Measurements from ENCODE around the gene MIPOL1. TPM values are rescaled to one million over a fixed set of nuclear protein-coding genes. Genes with fewer than 3 reads are reported as not detected.

MIPOL1 gene
- total and polyA plus RNA-seq, 7 donors = 0.77 to 5.6 (median 5.1) TPM

DNA sequence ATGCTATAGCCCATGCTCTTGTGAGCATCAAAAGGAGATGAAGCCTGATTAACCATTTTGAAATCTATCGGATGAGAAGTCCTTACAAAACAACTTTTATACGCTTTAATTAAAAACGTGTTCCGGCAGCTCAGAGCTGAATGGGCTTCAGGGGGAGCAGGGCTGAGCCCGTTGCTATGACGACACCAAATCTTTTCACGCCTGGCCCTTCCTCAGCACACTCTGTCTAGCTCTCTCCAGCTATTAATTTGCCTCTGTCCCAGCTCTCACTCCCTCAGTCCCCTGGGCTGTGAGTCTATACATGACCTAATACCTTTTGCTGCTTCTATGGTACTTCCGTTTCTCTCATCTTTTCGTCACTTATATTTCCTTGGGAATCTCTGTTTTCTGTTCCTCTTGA is 381.5 kb downstream of the MIPOL1 start:
- Histone ChIP-seq H3K36me3 (ENCODE audit: insufficient read depth in 1 of 2, low read depth in 1 of 2) (no peaks in the 10 kb centered on the region), H3K27me3 (ENCODE audit: insufficient read depth in 3 of 3, low read length in 2 of 3) (peaks cover 11 to 56% (median 13%) of the 10 kb centered on the region in 3 donors), H3K4me3 (no peak overlapping the region), H3K4me1 (peaks cover 5% of the 10 kb centered on the region), H3K9me3 (no peaks in the 10 kb centered on the region), H3K27ac (no peak overlapping the region)
- DNase-seq (no peak), ATAC-seq (no peak)
- TF ChIP-seq, protein P1, sequence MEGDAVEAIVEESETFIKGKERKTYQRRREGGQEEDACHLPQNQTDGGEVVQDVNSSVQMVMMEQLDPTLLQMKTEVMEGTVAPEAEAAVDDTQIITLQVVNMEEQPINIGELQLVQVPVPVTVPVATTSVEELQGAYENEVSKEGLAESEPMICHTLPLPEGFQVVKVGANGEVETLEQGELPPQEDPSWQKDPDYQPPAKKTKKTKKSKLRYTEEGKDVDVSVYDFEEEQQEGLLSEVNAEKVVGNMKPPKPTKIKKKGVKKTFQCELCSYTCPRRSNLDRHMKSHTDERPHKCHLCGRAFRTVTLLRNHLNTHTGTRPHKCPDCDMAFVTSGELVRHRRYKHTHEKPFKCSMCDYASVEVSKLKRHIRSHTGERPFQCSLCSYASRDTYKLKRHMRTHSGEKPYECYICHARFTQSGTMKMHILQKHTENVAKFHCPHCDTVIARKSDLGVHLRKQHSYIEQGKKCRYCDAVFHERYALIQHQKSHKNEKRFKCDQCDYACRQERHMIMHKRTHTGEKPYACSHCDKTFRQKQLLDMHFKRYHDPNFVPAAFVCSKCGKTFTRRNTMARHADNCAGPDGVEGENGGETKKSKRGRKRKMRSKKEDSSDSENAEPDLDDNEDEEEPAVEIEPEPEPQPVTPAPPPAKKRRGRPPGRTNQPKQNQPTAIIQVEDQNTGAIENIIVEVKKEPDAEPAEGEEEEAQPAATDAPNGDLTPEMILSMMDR (IDR thresholded peaks at IDR 0.05) = no peak
- intact Hi-C loops (cut with DNase I) = no loop called here
- WGBS, 3 donors = 22 to 25% (median 24%) methylated on average over 9 of the region's 9 CpGs

DNA sequence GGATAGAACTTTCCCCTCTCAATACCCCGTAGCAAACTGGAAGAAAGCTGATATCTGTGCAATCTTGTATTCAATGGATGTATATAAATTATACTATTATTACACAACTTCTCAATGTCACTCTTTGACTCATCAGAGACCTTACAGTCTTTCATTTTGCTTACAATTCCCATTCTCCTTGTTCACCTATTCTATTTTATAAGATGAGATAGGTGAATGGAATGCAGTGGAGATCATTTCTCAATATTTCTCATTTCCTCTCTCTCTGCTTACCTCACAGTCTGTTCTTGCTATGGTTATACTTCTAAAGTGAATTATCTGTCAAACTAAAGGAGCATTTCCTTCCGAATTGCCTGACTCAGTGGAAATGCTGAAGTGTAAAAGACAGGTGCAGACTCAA is 382.4 kb downstream of the MIPOL1 start:
- Histone ChIP-seq H3K27ac (no peak overlapping the region), H3K27me3 (ENCODE audit: insufficient read depth in 3 of 3, low read length in 2 of 3) (peaks cover 13 to 65% (median 19%) of the 10 kb centered on the region in 3 donors), H3K4me3 (no peak overlapping the region), H3K4me1 (peaks cover 8% of the 10 kb centered on the region), H3K9me3 (no peaks in the 10 kb centered on the region), H3K36me3 (ENCODE audit: insufficient read depth in 1 of 2, low read depth in 1 of 2) (no peaks in the 10 kb centered on the region)
- WGBS, 3 donors = 69 to 87% (median 83%) methylated on average over 2 of the region's 2 CpGs
- TF ChIP-seq, protein P1 (IDR thresholded peaks at IDR 0.05) = no peak
- no peak for DNase-seq
- no peak for ATAC-seq
- intact Hi-C loops (cut with DNase I) = no loop called here

DNA sequence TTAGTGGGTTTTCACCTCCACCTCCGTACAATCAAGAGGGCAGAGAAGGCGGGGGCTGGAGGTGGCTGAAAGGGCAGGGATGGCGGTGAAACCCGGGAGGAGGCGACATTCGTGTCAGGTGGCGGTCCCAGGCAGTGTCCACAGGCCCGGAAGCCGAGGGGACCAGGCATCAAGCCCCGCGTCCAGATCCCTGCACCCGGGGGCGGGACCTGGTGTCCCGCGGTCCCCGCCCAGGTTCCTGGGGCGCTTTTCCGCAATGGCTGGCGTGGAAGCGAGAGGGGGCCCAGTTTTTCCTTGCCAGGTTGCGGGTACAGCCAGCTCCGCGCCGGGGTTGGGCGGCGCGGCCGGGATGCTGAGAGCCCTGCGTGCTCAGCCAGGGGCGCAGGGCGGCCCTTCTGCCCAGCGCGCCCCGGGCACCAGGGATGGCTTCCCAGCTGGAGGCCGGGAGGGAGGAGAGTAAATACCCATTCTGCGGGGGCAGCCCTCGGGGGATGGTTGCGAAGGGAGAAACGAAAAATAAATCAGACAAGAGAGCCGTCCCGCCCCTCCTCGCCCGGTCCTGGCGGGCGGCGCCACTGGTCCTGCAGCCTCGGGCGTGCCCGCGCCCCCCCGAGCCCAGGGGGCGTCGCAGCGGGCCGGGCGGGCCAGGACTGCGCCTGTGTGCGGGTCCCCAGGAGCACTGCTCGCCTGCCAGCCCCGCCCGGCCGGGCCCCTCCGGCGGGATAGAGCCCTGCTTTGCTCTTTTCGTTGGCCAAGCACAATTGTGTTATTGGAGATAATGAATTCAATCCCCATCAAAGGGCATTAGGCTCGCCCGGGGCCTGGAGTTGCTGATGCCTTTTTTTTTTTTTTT is 385.8 kb downstream of the MIPOL1 start:
- DNase-seq = no peak
- no peak overlapping the region for H3K27ac ChIP-seq
- intact Hi-C loops (cut with DNase I) = no loop called here
- TF ChIP-seq, protein P1 (IDR thresholded peaks at IDR 0.05) = no peak
- H3K4me3 ChIP-seq = peak overlapping the region; percentile 7
- H3K36me3 ChIP-seq (ENCODE audit: insufficient read depth in 1 of 2, low read depth in 1 of 2) = no peaks in the 10 kb centered on the region
- peaks cover 6 to 86% (median 32%) of the 10 kb centered on the region in 3 donors for H3K27me3 ChIP-seq (ENCODE audit: insufficient read depth in 3 of 3, low read length in 2 of 3)
- H3K4me1 ChIP-seq = peaks cover 8% of the 10 kb centered on the region
- H3K9me3 ChIP-seq = no peaks in the 10 kb centered on the region
- ATAC-seq = no peak
- WGBS, 3 donors = 4 to 7% (median 5%) methylated on average over 54 to 67 of the region's 67 CpGs

DNA sequence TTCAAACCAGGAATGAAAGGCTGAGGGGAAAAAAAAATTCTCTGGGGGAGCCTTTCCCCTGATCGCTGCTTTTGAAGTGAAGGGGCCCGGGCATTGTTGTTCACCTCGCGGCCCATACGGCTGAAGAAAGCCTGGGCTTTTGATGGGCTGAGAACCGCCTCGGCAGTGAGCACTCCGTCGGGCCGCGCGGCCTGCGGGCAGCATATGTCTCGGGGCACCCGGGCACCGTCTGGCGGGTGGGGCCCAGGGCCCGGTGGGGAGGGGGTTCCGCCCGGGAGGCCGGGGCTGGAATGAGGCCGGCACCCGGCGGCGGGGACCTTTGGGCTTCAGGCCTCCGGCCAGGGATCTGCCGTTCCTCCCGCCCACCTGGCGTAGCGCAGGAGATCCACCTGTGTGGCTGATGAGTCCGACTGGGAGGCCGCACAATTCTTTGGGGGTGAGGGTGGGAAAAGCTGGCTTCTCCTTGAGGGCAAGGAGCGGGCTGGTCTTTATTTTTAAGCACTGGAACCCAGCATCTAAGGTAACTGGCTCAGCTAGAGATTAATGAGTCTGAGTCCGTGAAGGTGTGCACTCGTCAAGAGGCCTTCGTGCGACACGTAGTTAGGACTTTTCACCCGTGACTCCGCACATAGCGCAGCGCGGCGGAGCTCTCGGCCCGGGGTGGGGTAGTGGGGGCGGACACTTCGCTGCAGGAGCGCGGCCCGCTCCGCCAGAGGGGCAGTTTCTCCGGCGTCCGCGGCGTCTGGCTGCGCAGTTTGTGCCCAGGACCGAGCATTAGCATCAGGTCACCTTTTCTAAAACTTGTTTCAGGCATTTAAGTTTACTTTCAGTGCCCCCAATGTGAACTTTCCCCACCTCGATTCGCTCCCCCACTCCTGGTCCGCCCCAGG is 386.7 kb downstream of the MIPOL1 start:
- WGBS, 3 donors = 4 to 8% (median 6%) methylated on average over 56 to 62 of the region's 62 CpGs
- Histone ChIP-seq H3K27ac (no peak overlapping the region), H3K27me3 (ENCODE audit: insufficient read depth in 3 of 3, low read length in 2 of 3) (peaks cover 6 to 88% (median 38%) of the 10 kb centered on the region in 3 donors), H3K4me3 (peak overlapping the region; percentile 7), H3K36me3 (ENCODE audit: insufficient read depth in 1 of 2, low read depth in 1 of 2) (no peaks in the 10 kb centered on the region), H3K9me3 (no peaks in the 10 kb centered on the region), H3K4me1 (peaks cover 8% of the 10 kb centered on the region)
- peak in 1 of 4 donors; percentile 33 for ATAC-seq
- DNase-seq = no peak
- TF ChIP-seq, protein P1 (IDR thresholded peaks at IDR 0.05) = no peak
- intact Hi-C loops (cut with DNase I) = no loop called here

All from psoas muscle (tissue), 8 donors.